HG02943 (cell line): ENCODE measurements around the gene ELFN2.
"Not testable (repeated sequence)": the region's sequence is repeated elsewhere in the genome, so short reads cannot be mapped to it uniquely, and the experiment has no call there.

ENCODE experiments used
- ATAC-seq: cut with Tn5 transposase; IDR thresholded peaks from one replicate; pipeline ENCODE4 v1.9.1; 2021; ENCODE audit warnings: mild to moderate bottlenecking, low read depth, moderate library complexity; ENCODE audit not compliant: unreplicated experiment

The ELFN2 gene

DNA sequence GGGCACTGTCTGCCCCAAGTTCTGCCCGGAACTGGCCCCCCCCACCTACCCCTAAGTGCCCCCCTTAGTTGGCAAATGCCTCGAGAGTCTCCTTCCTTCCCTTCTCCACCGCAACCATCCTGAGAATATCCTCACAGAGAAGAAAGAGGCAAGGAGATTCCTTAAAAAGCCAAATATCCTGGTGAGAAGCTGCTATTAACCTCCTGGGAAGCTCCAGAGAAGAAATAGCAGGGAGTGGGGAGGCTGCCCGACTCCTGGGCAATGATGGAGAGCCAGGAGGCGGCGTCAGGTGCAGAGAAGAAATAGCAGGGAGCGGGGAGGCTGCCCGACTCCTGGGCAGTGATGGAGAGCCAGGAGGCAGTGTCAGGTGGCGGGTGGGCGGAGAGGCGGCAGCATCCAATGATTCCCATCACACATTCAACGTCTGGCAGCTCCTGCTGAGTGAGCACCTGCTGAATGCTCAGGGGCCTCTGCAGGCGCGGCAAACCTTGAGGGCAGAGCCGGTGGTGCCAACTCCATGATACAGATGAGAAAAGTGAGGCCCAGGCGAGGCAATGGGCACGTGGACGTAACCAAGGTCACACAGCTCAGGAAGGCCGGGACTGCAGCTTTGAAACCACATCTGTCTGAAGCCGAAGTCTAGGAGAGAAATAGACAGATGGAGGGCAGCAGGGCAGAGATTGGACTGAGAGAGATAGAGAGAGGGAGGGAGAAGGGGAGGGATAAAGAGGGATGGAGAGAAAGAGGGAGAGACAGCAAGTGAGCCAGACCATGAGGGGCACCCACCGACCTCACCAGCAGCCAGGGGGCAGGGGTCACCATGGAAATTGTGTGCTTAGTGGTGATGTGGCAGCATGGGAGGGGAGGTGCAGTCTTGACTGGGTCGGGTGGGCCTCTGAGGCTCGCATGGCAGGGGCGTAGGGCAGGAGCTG is 86.7 kb downstream of the ELFN2 start:
- ATAC-seq = no peak

DNA sequence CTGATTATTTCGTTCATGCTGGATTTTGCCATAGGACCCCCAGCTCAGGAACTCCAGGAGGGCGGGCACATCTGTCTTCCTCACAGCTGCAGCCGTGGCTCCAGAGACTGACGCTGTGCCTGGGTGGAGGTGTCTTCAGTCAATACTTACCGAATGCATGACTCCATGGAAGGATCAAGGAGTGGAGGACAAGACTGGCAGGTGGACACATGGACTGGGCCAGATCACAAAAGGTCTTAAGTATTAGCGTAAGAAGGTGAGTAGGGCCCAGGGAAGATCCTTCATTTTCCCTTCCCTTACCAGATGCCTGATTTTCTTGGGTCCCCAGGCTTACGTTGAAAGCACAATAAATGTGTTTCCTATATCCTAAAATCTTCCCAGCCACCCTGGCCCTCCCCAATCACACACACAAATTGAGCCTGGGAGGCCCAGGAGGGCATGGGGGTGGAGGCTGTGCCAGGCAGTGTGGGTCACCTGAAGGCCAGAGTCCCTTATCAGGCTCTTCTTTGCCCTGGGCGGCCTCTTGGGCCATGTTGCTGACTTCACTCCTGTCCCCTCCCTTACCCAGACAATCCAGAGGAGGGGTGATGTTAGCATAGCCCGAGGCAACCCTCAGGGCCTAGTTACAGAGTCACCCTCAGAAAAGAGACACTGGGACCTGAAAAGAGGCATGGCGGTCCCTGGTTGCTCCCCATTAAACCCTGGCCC is 88.6 kb downstream of the ELFN2 start:
- ATAC-seq = no peak

DNA sequence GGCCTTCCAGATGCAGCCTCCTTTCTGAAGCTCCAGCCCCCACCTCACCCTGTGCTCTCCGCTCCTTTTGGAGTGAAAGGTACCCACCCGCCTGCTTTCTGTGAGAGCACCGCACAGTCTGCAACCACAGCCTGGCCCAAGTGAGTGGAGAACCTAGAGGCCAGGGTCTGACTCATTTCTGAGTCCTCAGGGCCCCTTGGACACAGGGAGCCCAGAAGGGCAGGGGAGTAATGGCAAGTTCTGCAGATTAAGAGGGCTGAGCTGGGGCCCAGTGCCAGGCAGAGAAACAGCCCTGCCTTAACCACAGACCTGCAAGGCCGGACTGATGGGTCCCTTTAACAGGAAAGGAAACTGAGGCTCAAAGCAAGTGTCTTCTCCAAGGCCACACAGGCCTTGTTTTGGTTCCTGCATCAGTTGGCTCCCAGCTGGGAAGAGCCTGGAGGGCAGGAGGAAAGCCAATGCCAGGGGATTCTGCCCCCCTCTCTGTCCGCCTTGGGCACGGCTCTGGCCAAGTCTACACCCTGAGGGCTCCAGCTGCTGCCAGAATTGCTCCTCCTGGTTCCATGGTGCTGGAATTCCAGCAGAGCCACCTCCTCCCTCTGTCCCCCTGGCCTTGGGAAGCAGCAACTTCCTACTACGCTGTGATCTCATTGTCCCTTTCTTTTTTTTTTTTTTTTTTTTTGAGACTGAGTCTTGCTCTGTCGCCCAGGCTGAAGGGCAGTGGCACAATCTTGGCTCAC is 89.9 kb downstream of the ELFN2 start:
- no peak for ATAC-seq

DNA sequence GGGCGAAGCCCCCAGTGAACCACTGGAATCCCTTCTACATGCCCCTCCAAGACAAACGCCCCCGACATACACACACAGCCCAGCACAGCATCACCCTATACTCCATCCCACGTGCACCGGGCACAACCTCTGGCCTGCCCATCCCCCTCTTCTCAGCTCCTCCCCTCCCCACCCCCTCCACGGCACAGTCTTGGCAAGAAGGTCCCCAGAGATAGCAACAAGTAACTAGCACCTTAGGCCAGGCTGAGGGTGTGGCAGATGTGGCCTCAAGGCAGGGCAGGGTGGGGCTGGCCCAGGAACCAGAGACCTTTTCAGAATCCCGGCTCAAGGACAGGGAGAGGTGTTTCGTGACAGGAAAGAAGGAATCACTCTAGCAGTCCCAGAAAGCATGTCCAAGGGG is 90.7 kb downstream of the ELFN2 start:
- no peak for ATAC-seq

DNA sequence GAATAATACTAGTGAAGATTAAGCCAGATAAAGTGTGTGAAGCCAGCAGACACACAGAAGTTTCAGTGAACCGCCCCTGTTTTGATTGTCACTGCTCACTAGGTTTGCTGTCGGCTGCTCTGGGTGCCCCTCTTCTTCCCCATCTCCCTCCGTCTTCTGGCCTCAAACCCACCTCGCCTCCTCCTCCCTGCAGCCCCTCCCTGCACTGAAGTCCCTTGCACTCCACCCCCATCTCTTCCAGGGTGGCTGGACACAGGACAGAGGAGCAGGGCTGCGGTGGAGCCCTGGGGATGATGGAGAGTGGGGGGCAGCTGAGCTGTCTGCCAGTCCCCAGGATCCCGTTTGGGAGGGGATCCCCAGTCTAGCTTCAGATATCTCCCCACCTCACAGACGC is 91.5 kb downstream of the ELFN2 start:
- no peak for ATAC-seq

DNA sequence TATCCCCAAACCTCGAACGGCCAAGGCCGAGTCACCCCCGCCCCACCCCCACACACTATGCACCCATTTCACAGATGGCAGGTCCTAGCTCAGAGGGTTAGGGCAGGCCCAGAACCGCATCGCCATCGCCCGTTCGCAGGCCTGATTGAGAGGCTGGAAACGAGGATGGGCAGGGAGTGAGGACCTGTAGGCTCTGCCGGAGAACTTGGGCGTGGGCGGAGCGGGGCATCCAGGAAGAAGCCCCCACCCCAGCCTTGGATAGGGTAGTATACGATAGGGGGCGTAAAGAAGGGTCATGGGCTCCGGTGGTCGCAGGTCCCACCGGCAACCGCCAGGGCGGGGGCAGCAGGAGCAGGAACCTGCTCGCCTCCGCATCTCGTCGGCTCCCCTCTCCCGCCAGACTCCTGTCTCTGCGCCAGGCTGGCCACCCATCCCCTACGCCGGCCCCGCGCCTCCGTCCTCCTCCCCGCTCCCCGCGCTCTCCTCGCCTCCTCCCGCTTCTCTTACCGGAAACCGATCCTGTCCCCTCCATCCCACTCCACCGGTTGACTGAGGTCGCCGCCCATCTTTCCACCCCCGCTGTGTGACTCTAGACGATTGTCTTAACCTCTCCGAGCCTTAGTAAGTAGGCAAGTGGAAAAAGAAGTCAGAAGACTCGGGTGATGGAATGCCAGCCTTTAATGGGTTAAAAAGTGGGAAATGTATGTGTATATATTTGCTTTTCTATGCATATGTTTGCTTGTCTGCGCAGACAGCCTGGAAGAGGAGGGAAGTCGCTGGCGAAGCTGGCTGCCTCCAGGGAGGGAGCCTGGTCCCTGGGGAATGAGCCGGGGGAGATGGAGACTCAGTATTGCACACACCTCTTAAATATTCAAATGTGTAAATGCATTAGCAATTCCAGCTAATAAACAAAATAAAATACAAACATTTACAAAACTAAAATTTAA is 92.1 kb downstream of the ELFN2 start:
- ATAC-seq = no peak

DNA sequence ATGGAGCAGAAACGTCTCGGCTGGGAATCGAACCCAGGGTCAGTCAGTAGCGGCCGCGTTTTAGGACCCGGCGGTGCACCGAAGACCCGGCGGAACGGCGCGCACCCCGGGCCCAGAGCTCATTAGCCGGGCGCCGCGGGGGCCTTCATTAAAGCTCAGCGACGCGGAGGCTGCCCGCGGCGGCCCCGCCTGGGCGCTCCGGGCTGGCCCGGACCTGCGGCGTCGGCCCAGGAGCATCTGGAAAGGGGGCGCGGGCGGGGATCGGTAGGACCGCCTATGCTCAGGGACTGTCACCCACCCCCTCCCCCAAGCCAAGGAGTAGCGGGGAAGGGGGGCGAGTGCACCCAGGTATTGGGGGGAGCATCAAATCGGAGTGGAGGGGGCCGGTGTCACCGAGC is 92.8 kb downstream of the ELFN2 start:
- no peak for ATAC-seq

DNA sequence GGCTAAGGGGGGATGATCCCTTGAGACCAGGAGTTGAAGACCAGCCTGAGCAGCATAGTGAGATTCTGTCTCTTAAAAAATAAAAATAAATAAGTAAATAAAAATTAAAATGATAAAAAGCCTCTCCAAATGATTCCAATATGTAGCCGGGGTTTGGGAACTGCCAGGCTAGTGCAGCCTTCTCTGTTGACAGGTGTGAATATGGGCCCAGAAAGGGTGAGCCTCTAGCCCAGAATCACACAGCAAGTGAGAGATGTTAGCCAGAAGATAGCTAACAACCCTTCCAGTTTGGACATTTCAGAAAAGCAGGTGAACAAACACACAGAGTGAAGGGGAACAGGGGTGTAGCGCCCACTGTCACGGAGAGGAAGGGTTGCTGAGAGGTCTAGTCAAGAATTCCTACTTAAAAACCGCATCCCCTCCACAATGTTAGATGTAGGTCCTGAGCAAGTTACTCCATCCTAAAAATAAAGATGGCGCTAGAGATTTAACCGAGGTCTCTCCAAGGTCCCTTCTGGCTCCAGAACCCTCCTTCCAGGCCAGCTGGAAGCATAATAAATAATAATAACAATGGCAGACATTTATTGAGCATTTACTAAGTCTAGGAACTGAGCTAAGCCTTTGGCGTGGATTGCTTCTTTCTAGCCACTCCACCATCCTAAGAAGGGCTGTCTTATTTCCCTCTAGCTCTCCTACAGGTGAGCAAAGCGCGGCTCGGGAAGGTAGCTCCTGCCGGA is 93.4 kb downstream of the ELFN2 start:
- ATAC-seq = no peak

DNA sequence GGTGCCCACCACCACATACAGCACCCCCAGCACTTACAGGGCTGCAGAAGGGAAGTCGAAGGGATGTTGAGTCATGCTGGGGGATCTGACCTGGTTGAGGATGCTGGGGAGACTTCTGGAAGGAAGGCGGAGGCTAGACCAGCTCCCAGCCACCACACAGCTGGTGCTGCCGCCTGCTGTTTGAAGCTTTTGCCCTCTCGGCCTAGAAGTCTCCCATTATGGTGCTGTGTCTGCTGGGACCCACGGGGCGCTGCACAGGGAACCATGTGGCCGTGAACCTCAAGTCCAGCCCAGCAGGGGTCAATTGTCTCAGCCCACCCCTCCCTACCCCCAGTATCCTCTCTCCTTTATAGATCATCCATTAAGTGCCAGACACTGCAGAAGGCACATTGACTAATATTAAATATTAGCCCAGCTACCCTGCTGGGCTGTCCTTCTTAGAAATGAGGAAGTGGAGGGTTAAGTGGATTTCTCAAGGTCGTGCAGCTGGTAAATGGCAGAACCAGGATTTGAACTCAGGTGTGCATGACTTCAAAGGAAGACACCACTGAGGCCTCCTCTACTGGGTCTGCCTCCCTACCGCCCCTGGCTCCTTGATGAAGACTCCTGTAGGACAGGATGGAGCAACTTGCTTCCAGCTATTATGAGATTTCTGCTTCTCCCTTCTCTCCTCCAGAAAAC is 95.3 kb downstream of the ELFN2 start:
- ATAC-seq = no peak

DNA sequence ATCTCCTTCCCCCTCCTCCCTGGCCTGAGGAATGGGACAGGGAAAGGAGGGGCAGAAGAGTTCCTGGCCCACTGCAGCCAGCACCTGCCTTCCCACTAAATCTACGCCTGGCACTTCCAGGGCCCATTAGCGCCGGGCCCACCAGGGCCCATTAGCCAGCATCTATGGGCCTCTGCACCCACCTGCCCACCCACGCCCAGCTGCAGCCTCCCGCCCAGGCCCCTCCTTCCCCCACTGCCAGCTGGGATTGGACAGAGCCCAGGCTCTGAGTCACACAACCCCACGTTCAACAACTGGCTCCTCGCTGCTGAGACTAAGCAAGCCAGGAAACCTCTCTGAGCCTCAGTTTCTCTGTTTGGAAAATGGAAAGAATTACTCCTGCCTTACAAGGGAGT is 96.2 kb downstream of the ELFN2 start:
- ATAC-seq = no peak

DNA sequence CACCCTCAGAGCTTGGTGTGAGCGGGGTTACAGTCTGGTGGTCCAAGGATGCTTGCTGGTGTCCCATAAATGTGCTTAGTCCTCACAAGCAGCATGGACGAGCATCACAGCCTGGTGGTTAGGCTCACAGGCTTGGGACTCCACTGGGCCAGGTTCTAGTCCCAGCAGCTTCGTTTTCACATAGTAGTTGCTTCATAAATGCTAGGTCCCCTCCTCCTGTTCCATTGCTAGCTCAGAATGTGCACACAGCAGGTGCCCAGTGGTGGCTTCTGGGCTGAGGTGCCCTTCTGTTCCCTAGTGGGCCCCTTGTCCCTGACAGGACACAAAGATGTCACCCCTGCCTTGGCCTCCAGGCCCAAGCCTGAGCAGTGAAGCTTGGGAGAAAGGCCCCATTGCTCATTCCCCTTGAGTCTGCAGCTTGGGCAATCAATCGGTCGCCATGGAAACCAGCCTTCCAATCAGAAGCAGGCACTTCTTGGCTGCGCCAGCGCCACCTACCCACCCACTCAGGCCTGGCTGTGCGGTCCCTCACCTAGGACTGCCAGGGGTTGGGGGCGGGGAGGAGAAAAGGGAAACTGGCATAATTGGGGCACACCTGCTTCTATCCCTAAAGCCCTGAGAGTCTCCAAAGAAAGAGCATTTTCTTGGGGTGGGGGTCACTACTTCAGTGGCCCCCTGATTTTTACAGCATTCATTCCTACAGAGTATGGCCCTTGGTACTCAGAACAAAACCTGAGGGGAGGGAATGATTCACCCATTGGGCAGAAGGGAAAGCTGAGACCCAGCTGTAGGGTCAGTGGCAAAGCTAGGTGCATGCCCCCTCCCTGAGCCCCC is 96.9 kb downstream of the ELFN2 start:
- no peak for ATAC-seq

DNA sequence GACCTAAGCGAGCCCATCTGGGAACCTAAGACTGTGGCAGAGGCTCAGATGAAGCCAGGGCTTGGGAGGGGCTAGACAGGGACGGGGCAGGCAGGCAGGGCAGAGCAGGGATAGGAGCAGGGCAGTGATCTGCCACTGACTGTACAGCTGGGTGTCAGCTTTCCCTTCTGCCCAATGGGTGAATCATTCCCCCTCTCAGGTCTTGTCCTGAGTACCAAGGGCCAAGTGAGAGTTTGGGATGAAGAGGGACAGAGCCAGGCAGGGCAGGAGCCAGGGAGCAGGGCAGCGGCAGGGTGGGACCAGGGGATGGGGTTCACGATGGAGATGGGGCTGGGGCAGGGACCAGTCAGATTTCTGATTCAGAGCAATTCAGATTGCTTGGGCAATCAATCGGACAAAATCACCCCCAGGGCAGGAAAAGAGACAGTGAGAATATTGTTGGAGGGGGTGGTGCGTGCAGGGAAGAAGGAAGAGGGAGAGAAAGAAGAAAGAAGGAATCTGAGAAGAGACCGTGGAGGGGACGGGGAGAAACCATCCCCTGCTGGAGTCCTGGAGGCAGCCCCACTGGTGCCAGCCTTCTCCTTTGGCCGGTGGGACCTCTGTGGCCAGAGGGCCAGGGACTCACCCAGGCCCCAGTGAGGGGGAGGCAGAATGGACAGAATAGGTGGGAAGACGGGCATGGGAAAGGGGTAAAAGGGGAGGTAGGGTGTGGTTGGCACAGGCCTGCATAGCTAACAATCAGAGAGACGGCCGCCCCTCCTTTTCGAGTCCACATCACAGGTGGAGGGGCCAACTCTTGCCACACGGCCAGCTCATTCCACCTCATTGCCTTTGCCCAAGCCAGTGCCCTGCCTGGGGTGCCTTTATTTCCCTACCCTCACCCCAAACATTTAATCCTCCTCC is 97.8 kb downstream of the ELFN2 start:
- no peak for ATAC-seq

DNA sequence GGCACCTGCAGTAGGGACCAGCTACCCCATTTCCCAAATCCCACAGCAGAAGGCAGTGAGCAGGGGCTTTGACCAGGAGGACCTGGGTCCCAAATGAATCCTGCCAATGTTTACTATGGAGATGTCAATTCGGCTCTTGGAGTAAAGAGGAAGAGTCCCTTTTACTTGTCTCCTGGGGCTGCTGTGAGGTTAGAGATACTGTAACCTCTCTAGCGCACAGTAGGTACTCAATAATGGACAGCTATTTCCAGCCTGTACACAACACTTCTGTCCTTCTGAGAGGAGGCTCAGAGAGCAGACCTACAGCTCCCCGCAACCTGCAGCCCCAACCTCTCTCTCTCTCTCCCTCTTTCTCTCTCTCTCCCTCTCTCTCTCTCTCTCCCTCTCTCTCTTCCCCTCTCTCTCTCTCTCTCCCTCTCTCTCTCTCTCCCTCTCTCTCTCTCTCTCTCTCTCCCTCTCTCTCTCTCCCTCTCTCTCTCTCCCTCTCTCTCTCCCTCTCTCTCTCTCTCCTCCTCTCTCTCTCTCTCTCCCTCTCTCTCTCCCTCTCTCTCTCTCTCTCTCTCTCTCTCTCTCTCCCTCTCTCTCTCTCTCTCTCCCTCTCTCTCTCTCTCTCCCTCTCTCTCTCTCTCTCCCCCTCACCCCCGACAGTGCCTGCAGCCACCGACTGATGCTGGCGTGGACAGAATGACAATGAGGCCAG is 98.6 kb downstream of the ELFN2 start:
- not testable (repeated sequence) for ATAC-seq

DNA sequence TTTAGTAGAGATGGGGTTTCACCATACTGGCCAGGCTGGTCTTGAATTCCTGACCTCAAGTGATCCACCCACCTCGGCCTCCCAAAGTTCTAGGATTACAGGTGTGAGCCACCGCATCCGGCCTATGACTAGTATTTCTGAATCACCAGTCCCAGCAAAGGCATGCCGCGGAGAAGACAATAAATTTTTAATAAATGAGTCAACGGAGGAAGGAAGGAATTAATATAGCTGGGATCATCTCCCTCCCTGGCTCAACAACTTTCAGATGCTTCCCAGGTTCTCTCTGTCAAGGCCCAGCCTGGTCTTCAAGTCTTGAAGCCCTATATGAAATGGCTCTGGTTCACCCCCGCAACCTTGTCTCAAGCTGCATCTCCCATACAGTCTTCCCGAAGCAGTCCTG is 99.3 kb downstream of the ELFN2 start:
- no peak for ATAC-seq

DNA sequence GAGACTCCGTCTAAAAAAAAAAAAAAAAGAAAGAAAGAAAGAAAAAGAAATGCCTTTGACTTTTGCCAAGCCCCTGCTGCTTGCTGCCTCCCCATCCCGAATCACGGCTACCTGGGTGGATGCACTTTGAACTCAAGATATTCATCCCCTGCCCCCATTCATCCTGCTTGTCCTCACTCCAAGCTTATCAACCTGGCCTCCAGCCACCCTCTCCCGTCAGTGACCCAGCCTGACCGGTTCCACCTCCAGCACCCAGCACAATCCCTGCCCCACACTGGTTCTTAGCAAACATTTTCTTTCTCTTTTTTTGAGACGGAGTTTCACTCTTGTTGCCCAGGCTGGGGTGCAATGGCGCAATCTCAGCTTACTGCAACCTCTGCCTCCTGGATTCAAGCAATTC is 100.6 kb downstream of the ELFN2 start:
- no peak for ATAC-seq

DNA sequence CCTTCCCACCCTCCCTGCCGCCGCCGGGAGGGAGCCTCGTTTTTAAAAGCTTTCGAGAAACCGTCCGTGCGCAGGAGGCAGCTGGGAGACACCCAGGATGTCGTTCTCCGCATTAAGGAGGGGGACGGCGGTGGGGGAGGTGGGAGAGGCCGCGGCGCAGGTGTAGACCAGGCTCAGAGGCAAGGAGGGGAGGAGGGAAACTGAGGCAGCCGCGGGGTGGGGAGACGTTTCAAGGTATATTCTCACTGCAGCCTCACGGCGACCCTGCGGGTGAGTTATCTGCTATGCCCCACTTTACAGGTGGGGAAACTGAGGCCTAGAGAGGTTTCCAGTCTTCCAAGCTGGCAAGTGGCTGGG is 102.3 kb downstream of the ELFN2 start:
- ATAC-seq = no peak
